HT-29 (cell line): ENCODE measurements around the gene UBE2Q2. TPM values are rescaled to one million over a fixed set of nuclear protein-coding genes. Genes with fewer than 3 reads are reported as not detected.
"Not testable (repeated sequence)": the region's sequence is repeated elsewhere in the genome, so short reads cannot be mapped to it uniquely, and the experiment has no call there.

Experiments used
- DNase-seq: peaks from one replicate; pipeline ENCODE4 v3.0.0-alpha.2; 2015; ENCODE audit warnings: low spot score
- total RNA-seq: library from RNA; depleted of rRNA; stranded (reverse); fragments of >200 nt; shearing (Covaris generic); gene quantifications from 2 replicates; pipeline ENCODE4 v1.2.3, GENCODE V29; 2014; rRNA removed

Gene UBE2Q2
- total RNA-seq = 23.8 and 40.0 TPM in 2 replicates

DNA sequence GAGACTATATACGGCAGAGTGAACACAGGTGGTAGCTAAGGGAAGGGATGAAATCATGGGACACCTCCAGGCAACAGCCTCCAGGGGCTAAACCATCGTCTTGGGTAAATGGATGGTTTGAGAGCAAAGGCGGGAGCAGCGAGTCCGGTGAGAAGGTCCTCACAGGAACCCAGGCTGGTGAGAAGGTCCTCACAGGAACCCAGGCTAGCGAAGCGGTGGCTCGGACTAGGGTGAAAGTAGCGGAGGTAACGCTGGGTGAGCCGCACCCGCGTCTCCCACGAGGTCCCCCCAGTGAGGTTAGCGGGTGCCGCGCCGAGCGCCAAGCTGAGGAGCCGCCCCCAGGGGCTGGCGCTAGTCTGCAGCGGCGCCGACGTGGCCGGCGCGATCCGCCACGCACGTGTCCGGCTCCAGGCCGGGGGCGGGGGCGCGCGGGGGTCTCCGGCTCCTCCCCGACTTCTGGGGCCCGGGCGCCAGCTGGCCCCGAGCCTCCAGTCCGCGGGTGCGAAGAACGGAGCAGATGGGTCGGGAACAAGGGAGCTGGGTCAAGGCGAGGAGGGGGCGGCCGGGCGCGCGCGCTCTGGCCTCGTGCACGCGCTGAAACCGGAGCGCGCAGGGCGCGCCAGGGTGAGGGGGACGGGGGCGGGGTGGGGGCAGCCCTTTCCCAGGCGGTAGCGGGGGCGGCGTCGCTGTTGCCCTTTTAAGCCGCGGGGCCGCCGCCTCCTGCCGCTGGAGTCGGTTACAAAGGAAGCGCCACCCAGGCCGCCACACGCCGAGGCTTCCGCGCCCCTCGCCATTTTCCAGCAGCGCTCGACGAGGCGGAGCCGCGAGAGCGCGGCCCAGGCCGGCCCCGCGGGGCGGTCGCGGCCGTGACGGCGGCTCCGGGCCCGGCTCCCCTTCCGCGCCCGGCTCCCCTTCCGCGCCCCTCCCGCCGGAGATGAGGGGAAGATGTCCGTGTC is at the start of gene UBE2Q2:
TSS of gene UBE2Q2 (plus strand) at position 726 of the 956 bp plus-strand sequence. CDS start at position 946, 220 bp downstream.
- DNase-seq = peak; percentile 76

DNA sequence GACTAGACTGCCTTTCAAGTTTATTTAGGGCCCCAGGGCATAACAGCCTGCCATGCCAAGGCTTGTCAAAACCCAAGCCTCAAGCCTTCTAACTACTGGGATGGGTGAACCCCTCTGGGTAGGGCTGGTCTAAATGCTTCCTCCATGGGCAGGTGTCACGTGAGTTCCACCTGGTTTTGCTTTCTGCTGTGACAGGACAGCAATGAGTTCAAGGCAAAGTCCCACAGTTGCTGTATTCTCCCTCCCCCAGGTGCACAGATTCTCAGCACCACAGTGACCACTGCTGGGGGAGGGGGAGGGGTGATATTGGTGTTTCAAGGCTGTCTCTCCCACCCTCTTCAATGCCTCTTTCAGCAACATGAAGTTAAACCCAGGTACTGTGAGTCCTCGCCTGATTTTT is 46.9 kb upstream of the UBE2Q2 start:
- DNase-seq = no peak

DNA sequence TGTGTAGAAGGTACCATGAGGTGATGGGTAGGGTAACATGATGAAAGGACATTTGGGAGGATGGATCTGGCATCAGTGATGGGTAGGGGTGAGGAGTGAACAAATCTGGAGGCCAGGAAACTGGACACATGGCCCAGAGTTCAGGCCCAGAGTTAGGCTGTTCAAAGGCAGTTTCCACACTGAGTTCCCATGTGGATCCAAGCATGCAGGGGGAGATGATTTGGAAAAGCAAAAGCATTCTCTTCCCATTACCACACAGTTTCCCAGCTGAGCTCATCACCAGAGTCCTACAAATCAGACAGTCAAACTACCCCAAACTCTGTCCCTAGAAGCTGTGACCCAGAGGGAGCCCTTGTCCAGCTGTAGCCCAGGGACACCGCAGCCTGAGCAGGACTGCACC is 46.1 kb upstream of the UBE2Q2 start:
- DNase-seq = not testable (repeated sequence)

DNA sequence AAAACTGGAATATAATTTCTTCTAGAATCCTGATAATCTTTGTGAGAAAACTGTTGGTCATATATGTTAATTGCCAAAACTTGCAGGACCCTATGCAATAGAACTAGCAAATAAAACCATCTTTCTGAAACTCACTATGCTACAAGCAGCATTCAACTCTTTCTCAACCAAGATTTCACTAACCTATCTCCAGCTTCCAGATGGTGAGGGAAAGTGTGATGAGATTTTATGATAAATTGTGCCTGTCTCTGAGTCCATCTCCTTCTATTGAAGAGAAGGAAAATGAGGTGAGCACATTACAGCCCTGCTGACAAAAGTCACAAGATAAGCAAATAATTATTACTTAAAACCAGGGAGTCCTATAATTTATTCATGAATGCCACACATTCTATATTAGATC is 44.1 kb upstream of the UBE2Q2 start:
- no peak for DNase-seq

DNA sequence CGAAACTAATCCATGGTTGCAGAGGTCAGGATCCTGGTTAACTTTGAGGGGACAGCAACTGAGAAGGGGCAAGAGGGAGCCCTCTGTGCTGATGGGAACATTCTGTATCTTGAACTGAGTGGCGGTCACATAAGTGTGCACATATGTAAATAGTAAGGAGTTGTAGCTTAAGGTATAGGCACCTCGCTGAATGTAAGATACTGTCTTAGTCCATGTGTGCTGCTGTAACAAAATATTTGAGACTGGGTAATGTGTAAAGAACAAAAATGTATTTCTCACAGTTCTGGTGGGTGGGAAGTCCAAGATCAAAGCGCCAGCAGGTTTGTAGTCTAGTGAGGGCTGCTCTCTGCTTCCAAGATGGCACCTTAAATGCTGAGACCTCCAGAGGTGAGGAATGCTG is 42.8 kb upstream of the UBE2Q2 start:
- not testable (repeated sequence) for DNase-seq

DNA sequence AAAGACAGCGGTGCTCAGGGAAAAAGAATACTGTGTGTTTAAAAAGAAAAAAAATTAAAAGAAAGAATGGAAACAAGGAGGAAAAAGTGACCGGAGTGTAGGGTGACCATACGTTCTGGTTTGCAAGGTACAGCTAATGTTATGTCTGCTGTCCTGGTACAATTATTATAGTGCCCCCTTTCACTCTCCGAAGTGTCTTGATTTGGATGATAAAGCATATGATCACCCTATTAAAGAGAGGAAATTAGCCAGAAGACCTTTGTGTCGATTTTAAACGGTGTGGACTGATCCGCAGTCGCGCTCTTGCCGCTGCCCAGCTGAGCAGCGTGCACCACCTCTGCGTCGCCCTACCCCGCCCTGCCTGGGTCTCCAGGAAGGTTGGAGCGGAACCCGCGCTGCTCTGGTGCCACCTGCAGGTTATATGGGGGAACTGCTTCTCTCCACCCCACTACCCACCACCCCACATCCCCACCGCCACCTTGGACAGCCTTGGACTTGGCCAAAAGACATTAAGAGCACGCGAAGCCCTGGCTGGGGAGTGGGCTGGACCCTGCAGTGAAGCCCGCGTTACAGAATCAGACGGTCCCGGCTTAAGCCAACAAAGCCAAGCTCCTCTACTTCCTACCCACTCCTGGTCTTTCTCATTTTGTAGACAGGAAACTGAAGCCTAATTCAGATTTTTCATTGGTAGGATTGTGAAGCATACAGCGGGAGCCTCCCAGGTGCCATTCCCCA is 41.2 kb upstream of the UBE2Q2 start:
- DNase-seq = peak; percentile 93

DNA sequence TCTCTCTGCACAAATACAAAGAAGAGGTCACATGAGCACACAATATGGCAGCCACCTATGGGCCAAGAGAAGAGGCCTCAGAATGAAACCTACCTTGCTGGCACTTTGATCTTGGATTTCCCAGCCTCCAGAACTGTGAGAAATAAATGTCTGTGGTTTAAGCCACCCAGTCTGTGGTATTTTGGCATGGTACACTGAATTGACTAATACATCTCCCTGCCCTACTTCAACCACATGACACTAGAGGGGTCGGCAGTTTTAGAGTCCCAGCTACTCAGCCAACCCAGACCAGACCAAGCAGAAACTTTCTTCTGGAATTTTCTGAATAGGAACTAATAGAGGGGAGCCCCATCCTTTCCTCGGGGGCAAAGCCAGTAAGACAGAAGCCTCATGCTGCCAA is 35.8 kb upstream of the UBE2Q2 start:
- DNase-seq = not testable (repeated sequence)

DNA sequence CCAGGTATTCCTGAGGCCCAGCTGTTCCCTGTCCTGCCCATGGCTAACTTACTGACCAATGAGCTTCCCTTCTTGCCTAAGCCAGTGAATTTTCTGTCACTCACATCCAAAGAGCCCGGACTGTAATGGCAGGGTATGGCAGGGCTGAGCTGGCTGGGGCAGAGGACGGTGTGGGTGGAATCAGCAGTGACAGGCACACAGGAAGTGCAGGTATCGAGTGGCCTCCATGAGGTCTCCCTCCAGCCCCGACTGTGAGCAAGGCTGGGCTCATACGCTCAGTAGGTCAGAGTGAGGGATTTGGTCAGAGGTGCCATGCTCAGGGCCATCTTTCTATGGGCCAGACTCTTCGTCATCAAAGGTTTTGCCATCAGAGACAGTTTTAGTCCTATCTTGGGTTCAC is 35.2 kb upstream of the UBE2Q2 start:
- DNase-seq = not testable (repeated sequence)

DNA sequence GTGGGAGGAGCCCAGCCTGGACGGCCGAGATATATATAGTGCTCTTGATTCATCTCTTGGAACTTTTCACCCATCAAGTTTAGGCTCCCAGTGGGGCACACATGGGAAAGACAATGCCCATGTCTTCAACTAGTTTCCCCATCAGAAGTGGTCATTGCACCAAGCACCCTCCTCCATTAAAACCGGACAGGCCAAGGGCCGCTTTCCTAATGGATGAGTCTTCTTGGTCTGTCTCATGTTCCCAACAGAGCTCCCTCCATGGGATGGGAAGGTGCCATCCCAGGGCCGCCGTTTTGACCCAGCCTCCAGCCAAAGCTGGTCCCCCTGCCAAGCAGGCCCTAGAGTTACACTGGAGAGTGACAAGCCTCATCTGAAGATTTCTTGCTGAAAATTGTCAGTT is 34.7 kb upstream of the UBE2Q2 start:
- no peak for DNase-seq

DNA sequence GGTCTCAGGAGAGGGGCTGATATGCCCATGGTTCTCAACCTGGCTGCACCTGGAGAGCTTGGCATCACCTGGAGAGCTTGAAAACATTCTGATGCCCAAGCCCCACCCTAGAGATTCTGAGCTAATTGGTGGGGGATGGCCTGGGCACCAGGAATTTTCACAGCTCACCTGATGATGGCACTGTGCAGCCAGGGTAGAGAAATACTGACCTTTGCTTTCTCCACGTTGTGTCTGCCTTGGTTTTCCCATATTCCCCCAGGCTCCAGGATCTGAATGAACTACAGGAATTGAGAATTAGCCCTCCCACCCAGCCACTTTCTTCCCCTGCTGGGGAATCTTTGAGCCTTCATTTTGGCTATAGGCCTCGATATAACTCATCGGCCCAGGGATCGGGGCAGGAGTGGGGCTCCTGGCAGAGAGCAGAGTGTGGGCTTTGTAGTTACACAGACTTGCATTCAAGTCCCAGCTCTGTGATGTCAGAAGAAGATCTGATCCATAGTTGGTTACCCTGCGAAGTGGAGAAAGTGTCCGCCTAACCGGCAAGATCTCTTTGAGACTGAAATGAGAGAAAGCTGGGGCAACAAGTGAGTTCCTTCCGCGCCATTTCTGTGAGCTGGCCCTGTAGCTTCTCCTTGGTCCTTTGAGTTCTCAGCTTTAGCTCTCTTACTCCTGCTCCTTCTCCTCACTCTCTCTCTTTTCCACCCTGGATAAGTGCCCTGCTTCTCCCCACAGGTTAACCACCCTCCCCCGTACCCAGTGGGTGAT is 33.1 kb upstream of the UBE2Q2 start:
- DNase-seq = peak; percentile 76

DNA sequence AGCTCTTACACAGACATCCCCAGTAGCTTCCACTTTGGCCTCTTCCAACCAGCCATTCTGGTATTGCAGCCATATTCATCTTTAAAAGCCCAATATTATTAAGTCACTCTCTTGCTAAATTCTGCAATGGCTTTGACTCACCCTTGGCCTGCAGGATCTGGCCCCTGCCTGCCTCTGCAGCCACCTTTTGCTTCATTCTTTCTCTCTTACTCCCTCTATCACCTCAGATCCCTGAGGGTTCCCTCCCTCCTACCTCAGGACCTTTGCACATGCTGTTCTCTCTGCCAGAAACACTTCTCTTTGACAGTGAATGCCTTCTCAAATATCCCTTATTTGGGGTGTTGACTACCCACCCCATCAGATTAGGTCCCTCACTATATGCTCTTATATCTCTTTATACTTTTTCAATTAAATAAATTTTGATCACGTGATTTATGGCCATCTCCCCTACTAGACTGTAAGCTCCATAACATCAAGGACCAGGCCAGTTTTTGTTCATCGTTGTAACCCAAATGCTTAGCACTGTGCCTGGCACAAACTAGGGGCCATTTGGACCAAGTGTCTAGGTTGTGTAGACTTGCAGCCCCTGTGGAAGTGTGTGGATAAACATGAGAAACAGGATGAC is 32.3 kb upstream of the UBE2Q2 start:
- DNase-seq = no peak

DNA sequence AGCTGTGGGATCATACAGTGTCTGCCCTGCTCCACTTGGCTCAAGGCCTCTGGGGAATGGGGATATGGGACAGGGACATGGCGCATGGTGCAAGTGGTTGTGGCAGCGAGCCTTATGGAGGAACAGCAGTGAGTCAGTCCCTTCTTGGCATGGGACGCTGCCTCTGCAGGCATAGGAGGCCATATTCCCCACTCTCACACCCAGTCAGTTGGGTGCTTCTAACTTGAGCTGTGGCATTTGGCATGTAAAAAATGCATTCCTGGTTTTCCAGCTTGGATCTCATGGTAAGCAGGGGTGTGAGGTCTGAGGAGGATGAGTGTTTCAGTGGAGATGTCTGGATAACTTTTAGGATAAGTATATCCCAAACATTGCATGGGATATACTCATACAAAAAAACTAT is 31.6 kb upstream of the UBE2Q2 start:
- DNase-seq = no peak

DNA sequence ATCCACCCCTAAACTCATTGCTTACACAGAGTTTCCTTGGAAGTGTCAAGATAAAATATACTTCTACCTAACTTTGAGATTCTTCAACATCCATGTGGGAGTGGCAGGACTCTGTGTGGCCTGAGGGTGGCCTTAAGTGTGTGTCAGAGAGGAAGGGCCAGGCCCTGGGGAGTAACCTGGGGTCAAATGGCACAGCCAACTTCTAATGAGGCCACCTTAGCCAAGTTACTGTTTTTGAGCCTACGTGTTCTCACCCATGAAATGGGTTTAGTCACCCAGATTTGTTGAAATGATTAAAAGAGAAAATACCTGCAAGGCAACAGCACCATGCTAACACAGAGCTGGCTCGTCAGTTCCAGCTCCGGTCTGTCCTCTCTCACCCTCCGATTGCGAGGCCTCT is 28.5 kb upstream of the UBE2Q2 start:
- DNase-seq = no peak

DNA sequence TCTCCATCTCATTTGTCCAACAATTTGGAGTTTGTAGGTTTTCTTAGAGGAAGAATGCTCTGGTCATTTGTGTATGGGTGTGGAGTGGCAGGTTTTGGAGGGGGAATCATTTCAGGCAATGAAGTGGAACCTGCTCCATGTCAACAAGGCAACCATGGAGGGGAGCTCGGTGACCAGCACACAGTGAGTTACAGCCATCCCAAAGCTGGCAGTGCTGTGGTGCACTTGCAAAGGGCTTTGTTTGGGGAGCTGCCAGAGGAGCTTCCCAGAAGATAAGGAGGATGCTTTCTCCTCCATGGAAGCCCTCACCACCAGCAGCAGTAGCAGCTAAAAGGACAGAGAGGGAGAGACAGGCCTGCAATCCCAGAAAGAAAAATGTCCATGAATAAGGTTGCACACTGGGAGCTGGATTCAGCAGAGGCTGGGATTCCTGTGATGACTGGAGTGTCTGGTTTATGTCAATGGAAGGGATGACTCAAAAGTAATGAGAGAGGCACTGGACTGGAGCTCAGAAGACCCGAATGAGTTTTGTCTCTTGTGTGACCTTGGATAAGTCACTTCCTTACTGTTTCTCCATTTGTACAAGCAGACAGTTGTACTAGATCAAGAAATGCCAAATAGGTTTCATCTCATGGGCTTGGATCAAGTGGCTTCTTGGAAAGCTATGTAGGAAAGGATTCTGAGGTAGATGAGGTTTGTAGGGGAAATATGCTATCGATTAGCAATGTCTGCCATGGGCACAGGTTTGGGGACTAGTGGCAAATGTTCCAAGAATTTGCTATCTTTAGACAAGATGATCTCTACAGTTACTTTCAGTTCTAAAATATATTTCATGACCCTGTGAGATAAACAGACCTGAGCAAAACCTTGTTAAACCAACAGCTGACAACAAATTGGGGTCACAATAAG is 27.2 kb upstream of the UBE2Q2 start:
- DNase-seq = no peak

DNA sequence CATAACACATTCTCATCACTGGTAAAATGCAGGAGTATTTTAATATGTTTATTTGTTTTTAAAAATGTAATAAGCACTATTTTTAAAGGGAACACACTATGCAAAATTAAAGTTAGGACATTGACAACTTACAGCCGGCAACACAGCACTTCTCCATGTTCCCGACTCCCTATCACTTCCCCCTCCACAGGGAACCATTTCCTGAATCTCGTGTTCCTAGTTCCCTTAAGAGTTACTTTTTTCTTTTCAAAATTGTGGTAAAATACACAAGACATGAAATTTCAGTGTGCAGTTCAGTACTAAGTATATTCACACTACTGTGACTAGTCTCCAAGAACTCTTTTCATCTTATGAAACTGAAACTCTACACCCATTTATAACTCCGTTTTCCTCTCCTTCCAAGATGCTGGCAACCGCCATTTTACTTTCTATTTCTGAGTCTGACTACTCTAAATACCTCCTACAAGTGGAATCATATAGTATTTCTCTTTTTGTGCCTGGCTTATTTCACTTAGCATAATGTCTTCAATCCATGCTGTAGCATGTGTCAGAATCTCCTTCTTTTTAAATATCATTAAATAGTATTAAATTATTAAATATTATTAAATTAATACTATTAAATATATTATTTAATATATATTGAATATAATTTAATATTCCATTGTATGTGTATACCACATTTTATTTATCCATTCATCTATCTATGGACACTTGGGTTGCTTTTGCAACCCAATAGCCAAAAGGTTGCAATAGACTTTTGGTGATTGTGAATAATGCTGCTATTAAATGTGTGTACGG is 25.9 kb upstream of the UBE2Q2 start:
- DNase-seq = no peak

DNA sequence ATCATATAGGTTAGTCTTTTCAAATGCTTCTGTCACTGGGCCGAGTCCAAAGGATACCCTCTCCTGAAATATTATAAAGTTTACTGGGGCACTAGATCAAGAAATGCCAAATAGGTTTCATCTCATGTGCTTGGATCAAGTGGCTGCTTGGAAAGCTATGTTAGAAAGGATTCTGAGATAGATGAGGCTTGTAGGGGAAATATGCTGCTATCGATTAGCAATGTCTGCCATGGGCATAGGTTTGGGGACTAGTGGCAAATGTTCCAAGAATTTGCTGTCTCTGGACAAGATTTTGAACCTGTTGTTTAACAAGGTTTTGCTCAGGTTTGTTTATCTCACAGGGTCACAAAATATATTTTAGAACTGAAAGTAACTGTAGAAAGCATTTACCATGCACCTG is 23.0 kb upstream of the UBE2Q2 start:
- DNase-seq = no peak

DNA sequence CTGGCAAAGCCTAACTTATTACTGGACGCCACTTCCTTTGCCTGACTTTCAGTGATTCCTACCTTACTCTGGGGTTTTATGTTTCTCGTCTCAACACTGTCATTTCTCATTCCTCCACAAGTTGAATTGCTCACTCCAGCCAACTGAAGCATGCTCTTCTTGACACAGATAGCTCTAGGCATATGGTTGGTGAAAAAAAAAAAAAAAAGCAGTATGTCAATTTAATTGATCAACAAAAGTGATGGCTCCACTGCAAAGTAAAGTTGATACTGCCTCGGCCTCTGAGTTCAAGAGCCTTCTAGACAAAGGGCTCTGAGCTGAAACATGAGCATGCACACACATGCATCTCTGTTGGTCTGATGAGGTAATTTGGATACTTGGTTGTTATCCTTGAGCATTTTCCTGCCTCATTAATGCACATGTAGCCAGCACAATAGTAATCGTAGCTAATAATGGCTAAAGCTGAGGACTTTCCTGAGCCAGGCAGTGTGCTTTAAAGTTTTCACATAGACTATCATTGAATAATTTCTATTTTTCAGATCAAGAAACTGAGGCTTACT is 21.4 kb upstream of the UBE2Q2 start:
- no peak for DNase-seq

DNA sequence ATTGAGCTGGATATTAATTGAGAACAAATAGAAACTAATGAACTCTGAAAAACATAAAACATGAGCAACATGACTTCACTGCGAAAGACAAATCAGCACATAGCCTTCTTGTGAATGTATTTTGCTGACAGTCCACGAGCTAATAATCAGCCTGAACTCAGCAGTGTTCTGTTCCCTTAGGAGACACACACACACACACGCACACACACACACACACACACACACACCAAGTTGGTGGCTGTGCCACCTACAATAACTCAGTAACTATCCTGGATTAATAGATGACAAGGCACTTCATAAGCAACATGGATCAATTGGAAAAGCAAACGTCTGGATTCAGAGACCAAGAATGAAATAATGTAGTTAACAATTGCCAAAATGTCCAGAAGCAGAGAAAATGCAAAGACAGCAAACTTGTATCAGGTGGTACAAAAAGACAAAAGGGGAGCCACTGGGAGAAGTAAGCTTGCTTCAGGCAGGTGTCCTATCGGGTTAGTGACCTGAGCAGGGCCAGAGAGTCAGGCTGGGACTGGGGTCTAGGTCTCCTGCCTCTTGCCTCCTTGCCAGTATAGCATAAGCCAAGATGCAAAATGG is 20.5 kb upstream of the UBE2Q2 start:
- DNase-seq = no peak
